GM18526 (cell line): Measurements from ENCODE around the gene CNTN1.

Experiments
- POLR2A ChIP-seq: IDR thresholded peaks from 3 replicates; pipeline ENCODE4 v1.6.1; 2011; ENCODE audit not compliant: insufficient read length; ENCODE audit errors: extremely low read depth

The CNTN1 gene

DNA sequence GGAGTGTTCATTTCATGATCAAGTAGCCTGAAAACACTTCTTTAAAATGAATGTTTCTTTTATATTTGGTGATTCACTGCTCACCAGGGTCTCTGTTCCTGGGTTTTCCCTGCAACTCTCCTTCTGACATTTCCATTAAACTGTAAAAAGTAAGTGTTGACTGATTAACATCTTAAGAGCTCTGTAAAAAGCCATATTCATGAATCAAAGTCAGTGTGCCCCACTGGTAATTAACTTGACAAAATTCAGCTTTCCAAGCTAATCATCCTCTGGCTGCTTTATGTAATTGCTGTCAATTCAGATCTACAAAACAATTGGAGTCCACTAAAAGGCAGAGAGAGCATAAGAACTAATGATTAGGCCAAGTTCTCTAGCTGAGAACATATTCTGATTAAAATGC lies 41.6 kb downstream of the CNTN1 start:
- TF ChIP-seq POLR2A, result no peak

DNA sequence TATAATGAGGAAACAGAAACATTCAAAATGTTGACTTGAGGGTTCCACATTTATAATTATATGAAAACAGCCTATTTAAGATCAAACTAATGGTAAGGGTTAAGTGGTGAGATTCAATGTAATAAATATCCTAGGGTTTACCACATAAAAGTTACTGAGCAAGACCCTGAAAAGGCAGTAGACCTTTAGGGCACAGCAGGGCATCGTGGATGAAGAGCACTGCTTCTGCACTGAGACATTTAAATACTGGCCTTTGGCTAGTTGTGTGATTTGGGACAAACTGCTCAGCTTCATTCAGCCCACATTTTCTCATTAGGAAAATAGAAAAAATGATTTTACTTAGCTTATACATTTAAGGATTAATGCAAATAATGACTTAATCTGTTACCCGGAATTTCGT lies 42.0 kb downstream of the CNTN1 start:
- no peak for TF ChIP-seq POLR2A

DNA sequence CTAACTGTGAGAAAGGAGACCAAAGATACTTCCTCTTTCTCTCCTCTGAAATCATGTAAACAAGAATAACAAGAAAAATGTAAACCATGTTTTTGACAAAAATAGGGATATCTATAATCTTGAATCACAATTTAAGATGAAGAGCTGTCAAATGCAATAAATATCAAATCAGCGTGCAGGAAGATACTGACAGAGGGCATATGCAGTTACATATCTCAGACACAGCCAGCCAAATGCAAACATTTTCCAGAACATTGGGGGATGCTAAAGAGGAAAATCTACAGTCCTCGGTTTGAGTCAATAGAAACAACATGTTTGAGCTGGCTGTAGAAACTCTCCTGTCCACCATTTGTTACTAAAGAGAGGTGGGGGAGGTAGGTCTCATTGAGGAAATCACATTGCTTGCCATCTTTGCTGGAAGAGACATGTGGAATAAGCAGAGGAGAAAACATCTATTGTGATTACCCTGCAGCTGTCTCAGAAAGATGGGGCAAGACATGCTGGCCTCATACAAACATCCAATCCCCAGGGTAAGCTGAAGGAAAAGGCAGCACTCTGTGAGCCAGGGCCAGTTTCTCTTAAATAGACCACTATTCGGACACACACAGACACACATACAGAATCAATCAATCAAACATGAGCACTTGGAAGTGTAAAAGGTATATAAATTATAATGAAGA lies 43.5 kb downstream of the CNTN1 start:
- no peak for TF ChIP-seq POLR2A

DNA sequence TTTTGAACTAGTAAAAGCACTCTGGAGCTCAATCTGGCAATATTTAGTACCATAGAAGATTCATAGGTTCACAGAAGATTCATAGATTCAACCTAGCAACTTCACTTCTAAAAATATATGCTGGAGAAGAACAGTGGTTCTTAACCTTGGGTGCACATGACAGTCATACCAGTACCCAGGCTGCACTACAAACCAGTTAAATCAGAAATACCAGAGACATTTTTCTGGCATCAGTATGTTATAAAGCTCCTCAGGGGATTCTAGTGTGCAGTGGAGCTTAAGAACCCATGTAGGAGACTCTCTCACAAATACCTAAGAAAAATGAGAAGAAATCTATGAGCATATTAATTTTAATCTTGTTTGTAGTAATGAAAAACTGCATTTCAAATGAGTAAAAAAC lies 46.6 kb downstream of the CNTN1 start:
- TF ChIP-seq POLR2A, result no peak

DNA sequence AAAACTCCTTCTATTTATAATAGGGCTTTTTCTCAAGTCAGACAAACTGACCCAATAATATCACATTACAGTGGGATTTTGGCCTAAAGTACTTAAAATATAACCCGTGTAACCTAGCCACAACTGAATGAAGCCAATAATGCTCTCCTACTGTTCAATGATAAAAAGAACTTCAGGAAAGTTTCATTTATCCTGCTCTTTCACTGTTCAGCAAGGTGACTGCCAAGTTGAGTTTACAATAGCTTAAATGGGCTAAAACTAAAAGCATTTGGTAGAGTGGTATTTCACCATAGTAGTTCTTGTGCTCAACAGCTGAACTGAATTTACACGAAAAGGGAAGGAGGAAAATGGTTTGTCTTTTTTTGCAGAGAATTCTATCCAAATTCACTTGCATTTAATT lies 49.8 kb downstream of the CNTN1 start:
- no peak for TF ChIP-seq POLR2A

DNA sequence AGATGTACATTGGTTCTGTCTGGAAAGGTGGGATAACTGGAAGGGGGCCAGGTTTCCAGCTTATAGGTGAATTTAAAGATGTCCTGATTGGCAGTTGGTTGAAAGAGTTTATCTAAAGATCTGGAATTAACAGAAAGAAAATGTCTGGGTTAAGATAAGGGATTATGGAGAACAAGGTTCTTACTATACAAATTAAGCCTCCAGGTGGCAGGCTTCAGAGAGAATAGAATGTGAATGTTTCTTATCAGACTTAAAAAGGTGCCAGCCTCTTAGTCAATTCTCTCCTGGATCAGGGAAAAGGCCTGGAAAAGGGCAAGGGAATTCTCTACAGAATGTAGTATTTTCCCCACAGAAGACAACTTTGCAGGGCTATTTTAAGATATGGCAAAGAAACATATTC lies 53.1 kb downstream of the CNTN1 start:
- no peak for TF ChIP-seq POLR2A

DNA sequence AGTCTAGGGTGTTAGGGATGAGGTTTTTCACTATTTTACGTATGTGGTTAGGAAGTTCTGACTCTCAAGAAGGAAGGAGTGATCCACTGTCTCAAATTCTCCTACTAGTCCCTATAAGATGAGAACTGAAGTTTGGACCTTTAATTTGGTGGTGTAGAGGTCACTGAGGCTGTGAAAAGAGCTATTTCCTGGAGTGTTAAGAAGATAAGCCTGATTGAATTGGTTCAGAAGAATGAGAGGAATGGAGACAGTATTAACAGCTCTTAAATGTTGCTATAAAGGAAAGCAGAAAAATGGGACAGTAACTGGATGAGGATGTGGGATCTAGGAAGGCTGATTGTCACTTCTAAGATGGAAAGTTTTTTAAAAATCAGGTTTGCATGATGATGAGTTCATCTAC lies 57.6 kb downstream of the CNTN1 start:
- no peak for TF ChIP-seq POLR2A

DNA sequence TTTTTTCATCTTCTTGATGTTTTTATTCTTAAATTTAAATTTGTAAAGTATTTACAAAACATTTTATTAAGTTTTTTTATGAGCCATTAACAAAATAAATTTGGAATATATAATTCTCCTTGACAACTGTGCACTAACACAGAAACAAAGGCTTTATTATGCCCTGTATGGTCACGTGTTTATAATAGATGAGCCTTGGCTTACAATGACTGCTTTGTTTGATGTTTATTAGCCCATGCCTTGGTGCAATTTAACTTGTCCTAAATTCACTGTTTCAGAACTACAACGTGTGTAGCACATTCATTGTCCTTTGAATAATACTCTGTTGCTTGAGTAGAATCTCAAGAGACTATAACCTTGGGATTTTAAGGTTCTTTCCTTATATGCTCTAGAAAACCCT lies 59.8 kb downstream of the CNTN1 start:
- no peak for TF ChIP-seq POLR2A

DNA sequence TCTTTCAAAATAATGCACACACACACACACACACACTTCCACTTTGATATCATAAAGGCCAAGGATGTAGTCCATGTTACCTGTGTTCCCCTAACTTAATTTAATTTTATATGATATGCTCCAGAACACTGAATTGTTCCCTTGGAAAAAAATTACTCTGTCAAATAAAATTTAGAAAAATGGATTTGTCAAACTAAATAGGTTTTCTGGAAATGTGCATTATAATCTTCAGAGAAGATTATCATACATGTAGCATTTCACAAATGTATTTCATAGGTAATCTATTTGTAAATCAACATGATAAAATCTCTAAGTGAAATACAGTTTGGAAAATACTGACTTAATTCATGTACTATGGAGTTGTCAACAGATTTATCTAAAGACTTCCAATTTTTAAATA lies 68.6 kb downstream of the CNTN1 start:
- no peak for TF ChIP-seq POLR2A

DNA sequence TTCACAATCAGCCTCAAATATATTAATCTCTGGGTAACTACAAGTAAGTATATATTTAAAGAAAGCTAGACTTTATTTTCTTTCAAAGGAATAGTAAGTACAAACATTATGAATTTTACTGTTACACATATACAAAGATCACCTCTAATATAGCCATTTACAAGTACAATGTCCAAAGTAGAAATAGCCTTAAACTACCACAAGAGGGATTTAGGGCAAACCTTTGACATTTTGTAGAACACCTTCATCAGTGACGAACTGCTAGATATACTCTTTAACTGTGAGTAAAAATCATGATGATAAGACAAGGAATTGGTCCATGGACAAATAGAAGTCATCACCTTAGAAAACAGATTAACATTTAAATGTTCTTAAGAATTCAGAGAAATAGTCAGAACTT lies 69.8 kb downstream of the CNTN1 start:
- no peak for TF ChIP-seq POLR2A

DNA sequence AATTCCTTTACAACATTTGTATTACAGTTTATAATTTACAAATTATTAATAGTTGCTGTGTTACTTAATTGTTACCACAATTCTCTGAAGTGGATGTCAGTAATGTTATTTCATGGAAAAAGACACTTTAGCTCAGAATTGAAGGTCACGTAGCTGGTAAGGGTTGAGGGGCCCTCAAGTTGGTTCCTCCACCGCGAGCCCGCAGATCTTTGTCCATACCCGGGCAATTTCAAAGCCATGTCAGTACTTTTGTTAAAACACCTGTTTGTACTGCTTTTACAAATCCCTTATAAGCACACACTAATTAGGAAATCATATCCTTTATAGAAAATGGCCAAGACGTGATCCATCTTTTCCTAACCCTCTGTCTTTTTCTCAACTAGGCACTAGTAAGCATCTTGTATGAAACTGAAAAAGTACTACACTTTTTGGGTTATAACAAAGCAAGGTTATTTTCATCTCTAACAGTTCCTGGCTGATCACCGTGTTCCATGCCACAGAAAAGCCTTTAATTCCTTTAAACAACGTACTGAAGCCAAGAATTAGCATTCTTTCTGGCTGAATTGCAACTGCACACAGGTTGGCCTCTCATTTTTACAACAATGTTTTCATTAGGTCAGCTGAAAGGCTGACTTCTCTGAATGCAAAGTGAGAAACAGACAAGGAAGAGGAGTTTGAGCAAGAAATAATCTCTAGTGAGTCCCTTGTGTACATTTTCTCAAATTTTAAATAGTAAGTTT lies 76.1 kb downstream of the CNTN1 start:
- no peak for TF ChIP-seq POLR2A

DNA sequence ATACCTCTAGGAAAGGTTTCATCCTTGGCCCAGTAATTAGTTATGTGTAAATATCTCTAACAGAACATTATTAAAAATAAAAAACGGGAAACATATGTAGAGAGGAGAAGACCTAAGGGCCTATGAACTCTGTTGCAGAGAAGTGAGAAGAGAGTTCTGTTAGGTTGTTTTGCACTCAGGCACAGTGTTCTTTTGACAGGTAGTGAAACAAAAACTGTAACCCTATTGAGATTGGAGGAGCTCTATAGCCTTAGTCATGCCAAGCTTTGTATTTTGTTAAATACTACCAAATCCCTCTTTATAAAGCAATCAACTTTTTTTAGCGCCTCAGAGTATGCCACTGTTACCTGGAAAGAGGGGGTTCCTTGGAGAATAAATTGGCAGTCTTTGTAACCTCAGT lies 77.6 kb downstream of the CNTN1 start:
- no peak for TF ChIP-seq POLR2A

DNA sequence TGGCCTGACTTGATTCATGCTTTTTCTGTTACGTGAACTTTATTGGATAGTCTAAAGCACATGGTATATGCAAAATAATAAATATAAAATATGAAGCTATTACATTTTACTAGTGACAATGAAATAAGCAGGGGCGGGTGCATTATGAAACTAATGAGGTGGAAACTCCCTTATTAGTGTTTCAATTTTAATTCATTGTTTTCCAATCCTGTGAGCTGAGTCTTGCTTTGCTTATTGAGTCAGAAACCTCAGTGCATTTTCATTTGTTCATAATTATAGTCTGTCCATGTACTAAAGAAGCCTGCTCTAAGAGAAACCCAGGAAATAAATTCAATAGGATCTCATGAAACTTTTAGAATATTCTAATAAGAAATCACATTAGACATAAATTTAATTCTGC lies 78.5 kb downstream of the CNTN1 start:
- no peak for TF ChIP-seq POLR2A

DNA sequence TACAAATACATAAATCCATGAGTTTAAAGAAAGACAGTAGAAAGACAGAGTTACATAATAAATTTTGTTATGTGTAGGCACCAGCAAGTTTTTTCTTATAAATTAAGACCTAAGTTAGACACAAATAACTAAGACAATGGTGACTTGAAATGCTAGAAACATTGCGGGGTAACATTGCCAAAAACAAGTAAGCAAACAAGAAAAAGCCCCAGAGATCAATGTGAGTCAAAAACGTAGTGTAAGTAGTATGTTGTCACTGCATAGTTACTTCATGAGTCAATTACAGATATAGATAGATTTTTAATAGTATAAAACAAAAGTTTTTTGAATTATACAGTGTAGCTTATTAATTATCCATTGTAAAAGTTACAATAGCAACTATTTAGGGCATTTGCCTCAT lies 83.4 kb downstream of the CNTN1 start:
- no peak for TF ChIP-seq POLR2A

DNA sequence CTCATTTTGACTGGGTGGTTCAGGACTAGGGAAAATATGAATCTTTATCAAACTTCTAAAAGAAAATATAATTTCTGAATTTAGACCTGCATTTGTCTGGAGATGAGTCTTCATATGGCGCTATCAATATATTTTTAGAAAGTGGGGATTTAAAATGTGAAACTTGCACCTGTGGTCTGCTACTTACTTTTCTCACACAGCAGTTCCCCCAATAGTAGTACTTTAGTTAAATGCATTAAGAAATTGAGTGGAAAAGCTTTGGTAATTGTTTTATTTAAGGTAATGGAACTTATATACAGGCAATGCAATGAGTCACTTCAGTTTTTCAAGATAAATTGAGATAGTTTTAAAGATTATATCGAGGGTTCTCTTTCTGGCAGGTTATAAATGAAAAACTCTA lies 91.9 kb downstream of the CNTN1 start:
- no peak for TF ChIP-seq POLR2A

DNA sequence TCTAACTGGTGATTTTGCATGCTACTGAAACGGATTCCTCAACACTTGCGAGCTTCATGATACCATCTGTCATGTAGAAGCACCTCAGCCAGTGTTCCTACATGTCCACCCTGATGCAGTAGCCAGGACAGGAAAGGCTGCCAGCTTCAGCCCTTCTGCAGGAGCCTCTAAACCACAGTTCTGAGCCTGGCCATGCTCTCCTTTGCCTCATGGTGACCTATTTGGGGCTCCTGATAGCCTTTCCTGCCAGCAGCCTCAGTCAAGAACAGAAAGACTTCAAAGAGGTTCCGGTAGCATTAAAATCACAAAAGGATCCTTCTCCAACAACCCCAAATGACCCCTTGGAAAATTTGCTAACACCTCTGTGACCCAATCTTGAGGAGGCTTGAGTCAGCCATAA lies 96.0 kb downstream of the CNTN1 start:
- no peak for TF ChIP-seq POLR2A
